ENCODE results near the gene TRMT61B. TPM values are rescaled to one million over a fixed set of nuclear protein-coding genes. Genes with fewer than 3 reads are reported as not detected.

TRMT61B gene
- total and polyA plus RNA-seq, 7 donors, result 8.7 to 21.7 (median 11.9) TPM

GRCh38 chr2:28906821-28907220 is 36.7 kb upstream of the TRMT61B start:
- Histone ChIP-seq H3K27ac (no peak overlapping the region), H3K9me3 (no peaks in the 10 kb centered on the region), H3K4me1 (no peaks in the 10 kb centered on the region), H3K4me3 (no peak overlapping the region), H3K27me3 (ENCODE audit: insufficient read depth in 3 of 3, low read length in 2 of 3) (no peaks in the 10 kb centered on the region), H3K36me3 (ENCODE audit: insufficient read depth in 1 of 2, low read depth in 1 of 2) (peaks cover 17 to 87% of the 10 kb centered on the region in 2 donors)
- intact Hi-C loops (cut with DNase I), result no loop called here
- 98% methylated on average over 2 of the region's 2 CpGs for WGBS, 3 donors
- TF ChIP-seq CTCF (IDR thresholded peaks at IDR 0.05), result no peak
- ATAC-seq, result no peak
- no peak for DNase-seq

GRCh38 chr2:28906376-28906775 is 36.3 kb upstream of the TRMT61B start:
- Histone ChIP-seq H3K36me3 (ENCODE audit: insufficient read depth in 1 of 2, low read depth in 1 of 2) (peaks cover 17 to 86% of the 10 kb centered on the region in 2 donors), H3K4me3 (no peak overlapping the region), H3K9me3 (no peaks in the 10 kb centered on the region), H3K4me1 (no peaks in the 10 kb centered on the region), H3K27me3 (ENCODE audit: insufficient read depth in 3 of 3, low read length in 2 of 3) (no peaks in the 10 kb centered on the region), H3K27ac (no peak overlapping the region)
- no peak for ATAC-seq
- no peak for DNase-seq
- intact Hi-C loops (cut with DNase I), result no loop called here
- 92 to 96% (median 93%) methylated on average over 4 of the region's 4 CpGs for WGBS, 3 donors
- no peak for TF ChIP-seq CTCF (IDR thresholded peaks at IDR 0.05)

GRCh38 chr2:28905533-28905932 is 35.4 kb upstream of the TRMT61B start:
- intact Hi-C loops (cut with DNase I), result no loop called here
- ATAC-seq (peak in 2 of 4 donors; percentile 17 to 23), DNase-seq (peak in 1 of 2 donors; percentile 16)
- H3K36me3 ChIP-seq (ENCODE audit: insufficient read depth in 1 of 2, low read depth in 1 of 2), result peaks cover 17 to 77% of the 10 kb centered on the region in 2 donors
- H3K27me3 ChIP-seq (ENCODE audit: insufficient read depth in 3 of 3, low read length in 2 of 3), result no peaks in the 10 kb centered on the region
- H3K4me3 ChIP-seq, result no peak overlapping the region
- H3K9me3 ChIP-seq, result no peaks in the 10 kb centered on the region
- H3K27ac ChIP-seq, result no peak overlapping the region
- WGBS, 3 donors, result 91 to 95% (median 95%) methylated on average over 3 of the region's 3 CpGs
- no peaks in the 10 kb centered on the region for H3K4me1 ChIP-seq
- no peak for TF ChIP-seq CTCF (IDR thresholded peaks at IDR 0.05)

GRCh38 chr2:28904802-28905457 is 34.8 kb upstream of the TRMT61B start:
- DNase-seq, result no peak
- no peaks in the 10 kb centered on the region for H3K4me1 ChIP-seq
- peaks cover 17 to 71% of the 10 kb centered on the region in 2 donors for H3K36me3 ChIP-seq (ENCODE audit: insufficient read depth in 1 of 2, low read depth in 1 of 2)
- no peak overlapping the region for H3K27ac ChIP-seq
- ATAC-seq, result peak in 2 of 4 donors; percentile 41 to 47
- H3K27me3 ChIP-seq (ENCODE audit: insufficient read depth in 3 of 3, low read length in 2 of 3), result no peaks in the 10 kb centered on the region
- H3K4me3 ChIP-seq, result no peak overlapping the region
- intact Hi-C loops (cut with DNase I), result no loop called here
- no peaks in the 10 kb centered on the region for H3K9me3 ChIP-seq
- TF ChIP-seq CTCF (IDR thresholded peaks at IDR 0.05), result no peak
- WGBS, 3 donors, result 86 to 92% (median 87%) methylated on average over 2 of the region's 2 CpGs

GRCh38 chr2:28904295-28904694 is 34.2 kb upstream of the TRMT61B start:
- intact Hi-C loops (cut with DNase I), result no loop called here
- WGBS, 3 donors, result 63 to 79% (median 70%) methylated on average over 2 of the region's 2 CpGs
- no peak for ATAC-seq
- Histone ChIP-seq H3K27me3 (ENCODE audit: insufficient read depth in 3 of 3, low read length in 2 of 3) (no peaks in the 10 kb centered on the region), H3K27ac (no peak overlapping the region), H3K9me3 (no peaks in the 10 kb centered on the region), H3K36me3 (ENCODE audit: insufficient read depth in 1 of 2, low read depth in 1 of 2) (peaks cover 17 to 66% of the 10 kb centered on the region in 2 donors), H3K4me1 (no peaks in the 10 kb centered on the region), H3K4me3 (no peak overlapping the region)
- TF ChIP-seq CTCF (IDR thresholded peaks at IDR 0.05), result no peak
- no peak for DNase-seq

Measured in psoas muscle (tissue), 8 donors.